IPS-20b (cell line): ENCODE data around the gene SGPP2.

ENCODE experiments used
- H3K27ac ChIP-seq: one replicate; pipeline ENCODE4 v1.5.1; 2013; ENCODE audit warnings: low read length
- H3K27me3 ChIP-seq: 2 replicates; pipeline ENCODE4 v1.6.1; 2013; ENCODE audit warnings: mild to moderate bottlenecking, low read length, inconsistent platforms; ENCODE audit not compliant: insufficient read depth
- H3K36me3 ChIP-seq: 2 replicates; pipeline ENCODE4 v1.6.1; 2013; ENCODE audit warnings: low read depth, mild to moderate bottlenecking, inconsistent platforms, low read length, moderate library complexity; ENCODE audit not compliant: insufficient read depth
- H3K4me1 ChIP-seq: 2 replicates; pipeline ENCODE4 v1.6.1; 2013; ENCODE audit warnings: mild to moderate bottlenecking, control low read depth, inconsistent platforms, low read length, moderate library complexity; ENCODE audit not compliant: insufficient read depth
- H3K4me3 ChIP-seq: 2 replicates; pipeline ENCODE4 v1.5.1; 2013; ENCODE audit warnings: mild to moderate bottlenecking, low read length, inconsistent platforms
- H3K9ac ChIP-seq: 2 replicates; pipeline ENCODE4 v1.6.1; 2013; ENCODE audit warnings: low read depth, mild to moderate bottlenecking, inconsistent platforms, low read length, moderate library complexity
- H3K9me3 ChIP-seq: 2 replicates; pipeline ENCODE4 v1.6.1; 2013; ENCODE audit warnings: mild to moderate bottlenecking, low read depth, low read length, inconsistent platforms; ENCODE audit not compliant: insufficient read depth

Gene SGPP2

DNA sequence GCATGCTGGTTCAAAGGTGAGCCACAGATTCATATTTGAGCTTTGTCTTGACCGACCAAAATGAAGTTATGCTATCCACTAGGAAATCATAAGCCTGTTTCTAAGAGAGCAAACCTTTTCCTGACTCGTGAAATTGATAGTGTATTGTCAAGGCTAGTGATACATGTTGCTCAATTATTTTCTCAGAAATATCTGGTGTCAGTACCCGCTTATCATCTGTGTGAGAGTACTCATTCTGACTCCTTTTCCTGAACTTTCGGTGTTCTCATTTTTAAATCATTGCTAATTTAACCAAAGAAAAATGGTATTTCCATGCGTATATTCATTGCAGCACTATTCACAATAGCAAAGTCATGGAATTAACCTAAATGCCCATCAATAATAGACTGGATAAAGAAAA is 56.2 kb downstream of the SGPP2 start:
- Histone ChIP-seq H3K27me3 (peaks cover 83% of the 10 kb centered on the region), H3K27ac (no peak overlapping the region), H3K4me1 (peaks cover 7% of the 10 kb centered on the region), H3K36me3 (no peaks in the 10 kb centered on the region), H3K4me3 (no peak overlapping the region), H3K9me3 (no peaks in the 10 kb centered on the region), H3K9ac (no peak overlapping the region)

GRCh38 chr2:222481941-222482340 is 57.6 kb downstream of the SGPP2 start:
- Histone ChIP-seq H3K9me3 (no peaks in the 10 kb centered on the region), H3K27ac (no peak overlapping the region), H3K36me3 (no peaks in the 10 kb centered on the region), H3K4me3 (no peak overlapping the region), H3K27me3 (peaks cover 77% of the 10 kb centered on the region), H3K9ac (no peak overlapping the region), H3K4me1 (peaks cover 7% of the 10 kb centered on the region)

DNA sequence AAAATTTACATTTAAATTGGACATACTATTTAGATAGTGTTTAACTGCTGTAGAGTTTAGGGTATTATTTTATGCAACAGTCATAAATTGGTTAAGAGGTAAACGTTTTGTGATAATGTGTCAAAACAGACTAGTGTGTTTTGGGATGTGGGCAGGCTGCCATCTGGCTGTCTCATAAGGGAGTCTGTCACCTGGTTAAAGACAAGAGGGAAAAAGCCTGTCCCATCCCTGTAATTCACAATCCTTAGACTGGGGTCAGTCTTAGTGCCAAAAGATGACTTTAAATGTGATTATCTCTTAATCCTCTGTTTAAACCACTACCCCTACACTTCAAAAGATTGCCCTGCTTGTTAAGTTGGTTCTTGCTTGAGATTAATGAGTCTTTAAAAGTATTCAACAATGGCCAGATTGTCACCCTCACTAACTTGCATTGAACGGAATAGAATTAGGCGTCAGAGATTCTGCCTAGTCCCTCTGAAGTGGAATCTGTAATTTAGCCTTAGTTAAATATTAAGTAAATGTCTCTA is 59.2 kb downstream of the SGPP2 start:
- H3K36me3 ChIP-seq = no peaks in the 10 kb centered on the region
- H3K4me3 ChIP-seq = no peak overlapping the region
- peaks cover 76% of the 10 kb centered on the region for H3K27me3 ChIP-seq
- no peak overlapping the region for H3K27ac ChIP-seq
- H3K9ac ChIP-seq = no peak overlapping the region
- H3K9me3 ChIP-seq = no peaks in the 10 kb centered on the region
- peaks cover 1% of the 10 kb centered on the region; the same call in 1 of the 2 replicates for H3K4me1 ChIP-seq

DNA sequence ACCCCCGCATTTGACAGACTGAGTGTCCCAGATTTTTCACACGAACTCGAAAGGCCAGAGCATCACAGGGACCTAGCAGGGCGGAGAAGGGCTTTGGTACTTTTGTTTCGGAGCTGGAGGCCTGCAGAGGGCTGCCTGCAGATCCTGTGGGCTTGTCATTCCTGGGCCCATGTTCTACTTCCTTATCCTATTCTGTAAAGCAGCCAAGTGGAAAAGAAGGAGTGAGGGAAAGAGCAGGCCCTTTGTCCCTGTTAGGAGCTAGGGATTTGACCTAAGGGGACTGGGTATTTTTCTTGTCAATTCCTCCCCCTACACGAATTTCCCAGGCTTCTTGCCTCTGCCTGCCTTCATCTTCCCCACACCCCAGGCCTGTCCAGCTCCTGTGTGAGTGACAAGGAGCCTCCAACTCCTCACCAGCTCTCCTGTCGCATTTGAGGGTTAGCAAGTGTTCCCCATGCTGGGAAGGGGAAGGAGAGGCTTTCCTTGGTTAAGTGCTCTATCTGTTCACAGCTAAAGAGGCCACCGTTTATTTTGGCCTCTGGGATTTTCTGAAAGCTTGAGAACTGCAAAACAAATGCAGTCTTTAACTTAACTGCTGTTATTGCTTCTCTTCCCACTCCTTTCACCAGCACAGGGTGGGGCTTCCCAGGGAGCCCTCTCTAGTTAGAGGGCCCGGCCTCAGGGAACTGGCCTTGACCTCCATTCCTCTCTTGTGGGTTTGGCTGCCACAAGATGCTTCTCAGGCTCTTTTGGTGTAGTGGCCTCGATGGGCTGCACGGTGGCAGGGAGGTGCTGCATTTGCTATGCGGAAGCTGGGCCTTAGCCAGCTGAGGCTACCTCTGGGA is 61.2 kb downstream of the SGPP2 start:
- no peaks in the 10 kb centered on the region for H3K9me3 ChIP-seq
- H3K4me3 ChIP-seq = no peak overlapping the region
- H3K27me3 ChIP-seq = peaks cover 62% of the 10 kb centered on the region
- no peaks in the 10 kb centered on the region for H3K36me3 ChIP-seq
- H3K9ac ChIP-seq = no peak overlapping the region
- no peaks in the 10 kb centered on the region for H3K4me1 ChIP-seq
- no peak overlapping the region for H3K27ac ChIP-seq

DNA sequence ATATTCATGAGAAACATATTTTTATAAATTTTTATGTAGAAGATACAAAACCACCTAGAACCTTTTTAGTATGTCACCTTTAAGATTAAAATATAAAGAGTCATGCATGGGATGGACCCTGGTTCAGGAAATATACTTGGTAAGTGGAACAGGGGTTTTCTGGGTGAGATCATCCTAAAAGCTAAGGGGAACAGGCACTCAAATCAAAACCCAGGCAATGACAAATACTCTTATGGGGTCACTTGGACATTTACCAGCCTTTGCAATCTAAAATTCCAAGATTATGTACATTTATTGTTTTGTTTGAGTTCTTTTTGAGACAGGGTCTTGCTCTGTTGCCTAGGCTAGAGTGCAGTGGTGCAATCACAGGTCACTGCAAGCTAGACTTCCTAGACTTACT is 65.8 kb downstream of the SGPP2 start:
- H3K27ac ChIP-seq = no peak overlapping the region
- no peaks in the 10 kb centered on the region for H3K36me3 ChIP-seq
- peaks cover 17% of the 10 kb centered on the region for H3K27me3 ChIP-seq
- H3K9ac ChIP-seq = no peak overlapping the region
- no peaks in the 10 kb centered on the region for H3K4me1 ChIP-seq
- peaks cover 14% of the 10 kb centered on the region for H3K9me3 ChIP-seq
- H3K4me3 ChIP-seq = no peak overlapping the region

DNA sequence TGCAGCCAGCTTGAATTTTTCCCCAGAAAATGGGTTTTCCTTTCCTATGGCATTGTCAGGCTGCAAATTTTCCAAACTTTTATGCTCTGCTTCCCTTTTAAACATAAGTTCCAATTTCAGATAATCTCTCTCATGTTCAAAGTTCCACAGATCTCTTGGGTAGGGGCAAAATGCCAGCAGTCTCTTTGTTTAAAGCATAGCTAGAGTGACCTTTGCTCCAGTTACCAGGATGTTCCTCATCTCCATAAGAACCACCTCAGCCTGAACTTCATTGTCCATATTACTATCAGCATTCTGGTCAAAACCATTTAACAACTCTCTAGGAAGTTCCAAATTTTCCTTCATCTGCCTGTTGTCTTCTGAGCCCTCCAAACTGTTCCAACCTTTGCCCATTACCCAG is 68.3 kb downstream of the SGPP2 start:
- H3K9me3 ChIP-seq = peaks cover 14% of the 10 kb centered on the region
- no peak overlapping the region for H3K9ac ChIP-seq
- H3K36me3 ChIP-seq = no peaks in the 10 kb centered on the region
- H3K27ac ChIP-seq = no peak overlapping the region
- H3K27me3 ChIP-seq = peaks cover 4% of the 10 kb centered on the region; the same call in 1 of the 2 replicates
- no peak overlapping the region for H3K4me3 ChIP-seq
- H3K4me1 ChIP-seq = no peaks in the 10 kb centered on the region

- Histone ChIP-seq H3K9me3 (peaks cover 14% of the 10 kb centered on the region), H3K9ac (no peak overlapping the region), H3K4me3 (no peak overlapping the region), H3K36me3 (no peaks in the 10 kb centered on the region), H3K27ac (no peak overlapping the region), H3K4me1 (no peaks in the 10 kb centered on the region), H3K27me3 (no peaks in the 10 kb centered on the region)
Observed at GRCh38 chr2:222494104-222494739, 69.9 kb downstream of the SGPP2 start.

DNA sequence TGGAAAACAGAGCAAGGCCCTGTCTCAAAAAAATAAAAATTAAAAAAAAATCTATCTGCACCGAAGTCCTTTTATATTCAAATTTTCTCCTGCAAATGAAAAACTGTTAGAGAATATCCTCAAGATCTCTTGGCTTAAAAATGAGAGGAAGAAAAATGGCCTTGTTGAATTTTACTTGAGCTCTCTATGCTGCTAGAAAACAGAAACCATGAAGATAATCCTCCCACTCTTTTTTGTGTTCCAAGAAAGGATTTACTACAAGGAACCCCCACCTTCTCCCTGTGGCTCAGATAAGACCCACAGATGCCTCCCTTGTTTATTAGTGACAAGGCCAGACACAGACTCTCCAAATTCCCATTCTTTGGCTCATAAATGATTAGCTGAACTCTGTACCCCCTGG is 71.0 kb downstream of the SGPP2 start:
- no peaks in the 10 kb centered on the region for H3K27me3 ChIP-seq
- H3K9ac ChIP-seq = no peak overlapping the region

GRCh38 chr2:222499226-222499625 is 74.9 kb downstream of the SGPP2 start:
- H3K4me3 ChIP-seq = no peak overlapping the region
- no peaks in the 10 kb centered on the region for H3K9me3 ChIP-seq

More for the DNA sequence above, 71.0 kb downstream of the SGPP2 start:
- no peaks in the 10 kb centered on the region for H3K4me1 ChIP-seq
- no peak overlapping the region for H3K4me3 ChIP-seq
- no peaks in the 10 kb centered on the region for H3K36me3 ChIP-seq
- H3K27ac ChIP-seq = no peak overlapping the region
- H3K9me3 ChIP-seq = peaks cover 14% of the 10 kb centered on the region

GRCh38 chr2:222504191-222504590 is 79.8 kb downstream of the SGPP2 start:
- no peaks in the 10 kb centered on the region for H3K9me3 ChIP-seq
- no peak overlapping the region for H3K4me3 ChIP-seq
- no peak overlapping the region for H3K27ac ChIP-seq
- no peaks in the 10 kb centered on the region for H3K36me3 ChIP-seq
- no peaks in the 10 kb centered on the region for H3K4me1 ChIP-seq
- H3K27me3 ChIP-seq = no peaks in the 10 kb centered on the region
- H3K9ac ChIP-seq = no peak overlapping the region

More at GRCh38 chr2:222499226-222499625, 74.9 kb downstream of the SGPP2 start:
- Histone ChIP-seq H3K36me3 (no peaks in the 10 kb centered on the region), H3K9ac (no peak overlapping the region), H3K4me1 (no peaks in the 10 kb centered on the region), H3K27ac (no peak overlapping the region), H3K27me3 (no peaks in the 10 kb centered on the region)

DNA sequence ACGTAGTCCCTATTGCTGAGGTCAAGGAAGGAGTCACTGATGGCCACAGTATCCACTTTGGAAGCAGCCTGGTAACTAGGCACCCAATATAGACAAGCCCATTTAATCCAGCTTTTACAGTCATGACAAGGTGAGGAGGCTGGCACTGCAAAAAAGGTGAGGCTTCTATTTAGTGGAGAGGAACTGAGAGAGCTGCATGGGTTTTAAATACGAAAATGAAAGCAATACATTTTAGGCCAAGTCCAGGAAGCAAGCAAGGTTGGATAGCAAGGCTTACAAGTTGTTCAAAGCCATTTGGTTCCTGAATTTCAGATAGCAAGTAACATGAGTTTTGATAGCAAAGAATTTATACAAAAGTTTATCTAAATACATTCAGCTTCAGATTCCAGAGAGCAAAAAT is 80.4 kb downstream of the SGPP2 start:
- H3K9ac ChIP-seq = no peak overlapping the region
- no peak overlapping the region for H3K4me3 ChIP-seq
- no peaks in the 10 kb centered on the region for H3K4me1 ChIP-seq
- no peak overlapping the region for H3K27ac ChIP-seq
- H3K36me3 ChIP-seq = no peaks in the 10 kb centered on the region
- H3K27me3 ChIP-seq = no peaks in the 10 kb centered on the region
- H3K9me3 ChIP-seq = no peaks in the 10 kb centered on the region
